PC-3 (cell line): Measurements from ENCODE around the gene FAR2. TPM values are rescaled to one million over a fixed set of nuclear protein-coding genes. Genes with fewer than 3 reads are reported as not detected.

ENCODE experiments used
- ATAC-seq: fragments of 200-7000 bp; cut with Tn5 transposase; 2 replicates; pipeline ENCODE4 v1.9.1; 2020; ENCODE audit warnings: mild to moderate bottlenecking, moderate library complexity
- BruUV-seq: library from RNA; stranded (reverse); fragments of 400-500 nt; replicated peaks from 2 replicates; lab custom pipeline; 2021; lab: Mats Ljungman, UMichigan
- CTCF ChIA-PET: fragments of 300-600 bp; sonication (Branson Sonifier 250); formaldehyde crosslinking; loops from one replicate; lab custom pipeline; 2022; ENCODE audit warnings: antibody characterized with exemption; lab: Charles Lee
- POLR2A ChIA-PET: fragments of 300-600 bp; sonication (Branson Sonifier 250); formaldehyde crosslinking; loops from one replicate; lab custom pipeline; 2022; ENCODE audit warnings: antibody characterized with exemption; ENCODE audit not compliant: unreplicated experiment; lab: Charles Lee
- DNase-seq: peaks from one replicate; pipeline ENCODE4 v3.0.0-alpha.2; 2015
- H2AFZ ChIP-seq: fragments of 300-600 bp; sonication (generic); 2 replicates; pipeline ENCODE4 v1.6.0; 2016; ENCODE audit warnings: antibody characterized with exemption, low read length
- H3F3A ChIP-seq: fragments of 300-600 bp; sonication (generic); one replicate; pipeline ENCODE4 v1.6.0; 2017; ENCODE audit warnings: antibody characterized with exemption, low read length, control low read depth, mild to moderate bottlenecking; ENCODE audit not compliant: unreplicated experiment
- H3K27ac ChIP-seq: fragments of 300-600 bp; sonication (generic); 2 replicates; pipeline ENCODE4 v1.5.1; 2016; ENCODE audit warnings: mild to moderate bottlenecking, low read length
- H3K27me3 ChIP-seq: fragments of 300-600 bp; sonication (generic); 2 replicates; pipeline ENCODE4 v1.6.1; 2016; ENCODE audit warnings: low read length, mixed read lengths
- H3K36me3 ChIP-seq: fragments of 300-600 bp; sonication (generic); 2 replicates; pipeline ENCODE4 v1.6.1; 2016; ENCODE audit warnings: low read depth, mixed run types, low read length, mixed read lengths
- H3K4me1 ChIP-seq: fragments of 300-600 bp; sonication (generic); 2 replicates; pipeline ENCODE4 v1.5.1; 2016; ENCODE audit warnings: low read length; ENCODE audit not compliant: insufficient read depth
- H3K4me2 ChIP-seq: fragments of 300-600 bp; sonication (generic); 2 replicates; pipeline ENCODE4 v1.6.0; 2016; ENCODE audit warnings: low read length
- H3K4me3 ChIP-seq: fragments of 300-600 bp; sonication (generic); 2 replicates; pipeline ENCODE4 v1.5.1; 2016; ENCODE audit warnings: mild to moderate bottlenecking, low read length, mixed read lengths
- H3K79me2 ChIP-seq: fragments of 300-600 bp; sonication (generic); 2 replicates; pipeline ENCODE4 v1.6.1; 2017; ENCODE audit warnings: low read length, mixed read lengths
- H3K9ac ChIP-seq: fragments of 300-600 bp; sonication (generic); 2 replicates; pipeline ENCODE4 v1.6.0; 2016; ENCODE audit warnings: mild to moderate bottlenecking, low read length
- H3K9me2 ChIP-seq: fragments of 300-600 bp; sonication (generic); replicated peaks from 2 replicates; pipeline ENCODE4 v1.6.1; 2016; ENCODE audit warnings: mixed run types, low read length, mixed read lengths
- H3K9me3 ChIP-seq: fragments of 300-600 bp; sonication (generic); 2 replicates; pipeline ENCODE4 v1.6.1; 2016; ENCODE audit warnings: low read length, mixed read lengths
- H4K20me1 ChIP-seq: fragments of 300-600 bp; sonication (generic); 2 replicates; pipeline ENCODE4 v1.6.1; 2016; ENCODE audit warnings: low read length, mixed read lengths
- EZH2 ChIP-seq: fragments of 300-600 bp; sonication (generic); IDR thresholded peaks from one replicate; pipeline ENCODE4 v1.6.1; 2017; ENCODE audit warnings: antibody characterized with exemption, mild to moderate bottlenecking, low read length; ENCODE audit not compliant: unreplicated experiment
- EZH2phosphoT487 ChIP-seq: fragments of 300-600 bp; sonication (generic); IDR thresholded peaks from 2 replicates; pipeline ENCODE4 v1.6.1; 2018; ENCODE audit warnings: mild to moderate bottlenecking, antibody characterized with exemption, low read length, borderline replicate concordance
- intact Hi-C: fragments of 100-400 bp; cut with micrococcal nuclease; formaldehyde crosslinking; loops from 2 replicates; pipeline ENCODE4 v1.9.0; 2023
- total RNA-seq: library from RNA; depleted of rRNA; stranded (reverse); fragments of >200 nt; gene quantifications from 2 replicates; pipeline ENCODE4 v1.2.3, GENCODE V29; 2014
- TF ChIP-seq, protein P1 (sequence below): fragments of 300-600 bp; sonication (generic); conservative IDR thresholded peaks from 2 replicates; pipeline ENCODE4 v1.5.1; 2017; ENCODE audit warnings: antibody characterized with exemption, low read depth, mild to moderate bottlenecking, low read length

The FAR2 gene
- total RNA-seq, 1 experiment from 2014 or later: 10.2 TPM

DNA sequence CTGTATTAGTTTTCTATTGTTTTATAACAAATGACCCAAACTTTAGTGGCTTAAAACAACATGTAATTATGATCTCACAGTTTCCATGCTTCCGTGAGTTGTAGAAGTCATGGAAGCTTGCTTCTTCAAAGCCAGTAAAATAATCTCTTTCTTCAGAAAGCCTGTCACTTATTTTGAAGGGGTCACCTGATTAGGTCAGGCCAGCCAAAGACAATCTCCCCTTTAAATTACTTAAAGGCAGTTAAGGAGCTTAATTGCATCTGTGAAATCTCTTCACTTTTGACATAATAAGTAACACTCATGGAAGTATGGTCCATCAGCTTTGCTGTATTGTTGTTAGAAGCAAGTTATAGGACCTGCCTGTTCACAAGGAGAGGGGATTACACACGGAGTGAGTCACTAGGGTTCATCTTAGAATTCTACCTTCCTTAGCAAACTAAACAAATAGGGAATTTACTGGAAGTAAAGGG is 89.8 kb downstream of the FAR2 start:
- Histone ChIP-seq H3K27ac (peak overlapping the region; percentile 48), H3F3A (peaks cover 18% of the 10 kb centered on the region), H4K20me1 (no peaks in the 10 kb centered on the region), H3K9me3 (no peaks in the 10 kb centered on the region), H3K36me3 (no peaks in the 10 kb centered on the region), H3K4me2 (peak overlapping the region; percentile 24), H3K4me3 (no peak overlapping the region), H2AFZ (peak overlapping the region; percentile 7; the same call in 1 of the 2 replicates), H3K9me2 (no peaks in the 10 kb centered on the region), H3K9ac (peak overlapping the region; percentile 0; the same call in 1 of the 2 replicates), H3K4me1 (peaks cover 64% of the 10 kb centered on the region), H3K27me3 (no peaks in the 10 kb centered on the region), H3K79me2 (no peaks in the 10 kb centered on the region)
- ChIA-PET POLR2A (interaction anchor here (0.6 to 0.7 kb wide), 2 partner anchors 237 to 738 kb away, joined by 3 read pairs; no protein-coding TSS in a partner anchor), CTCF (interaction anchor here (0.7 kb wide), 1 partner anchor 166 kb away, joined by 3 read pairs; no protein-coding TSS in a partner anchor)
- TF ChIP-seq EZH2: no peak
- no peak for TF ChIP-seq EZH2phosphoT487
- intact Hi-C loops: no loop called here
- DNase-seq (peak; percentile 96), ATAC-seq (peak; percentile 28)
- no TSS peak for BruUV-seq

DNA sequence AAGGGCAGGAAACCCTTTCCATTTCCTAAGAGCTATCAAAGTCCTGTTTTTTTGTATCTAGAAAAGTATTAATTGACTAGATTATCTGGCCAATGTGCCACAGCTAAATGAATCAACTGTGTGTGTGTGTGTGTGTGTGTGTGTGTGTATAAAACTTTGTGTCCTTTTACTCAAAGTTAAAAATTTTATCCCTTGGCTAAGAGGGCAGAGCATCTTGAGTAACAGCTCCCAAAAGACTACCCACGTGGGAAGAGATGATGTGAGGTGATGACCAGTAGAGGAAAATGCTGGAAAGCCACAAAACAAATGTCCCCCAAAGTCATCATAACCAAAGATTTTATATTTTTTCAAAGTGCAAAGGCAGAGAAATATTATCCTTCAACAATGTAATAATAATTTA is 90.3 kb downstream of the FAR2 start:
- Histone ChIP-seq H3K27me3 (no peaks in the 10 kb centered on the region), H3K36me3 (no peaks in the 10 kb centered on the region), H2AFZ (no peak overlapping the region), H3K9me3 (no peaks in the 10 kb centered on the region), H3K9ac (no peak overlapping the region), H3K79me2 (no peaks in the 10 kb centered on the region), H3K9me2 (no peaks in the 10 kb centered on the region), H3K27ac (peak overlapping the region; percentile 48), H3K4me2 (peak overlapping the region; percentile 15; the same call in 1 of the 2 replicates), H3K4me1 (peaks cover 68% of the 10 kb centered on the region), H3F3A (peaks cover 18% of the 10 kb centered on the region), H4K20me1 (no peaks in the 10 kb centered on the region), H3K4me3 (no peak overlapping the region)
- intact Hi-C loops: no loop called here
- POLR2A ChIA-PET: interaction anchor here (0.7 kb wide), 1 partner anchor 237 kb away, joined by 3 read pairs; no protein-coding TSS in a partner anchor
- no TSS peak for BruUV-seq
- CTCF ChIA-PET: interaction anchor here (0.6 to 0.7 kb wide), 2 partner anchors 72 to 166 kb away, joined by 3 read pairs; no protein-coding TSS in a partner anchor
- ATAC-seq (no peak), DNase-seq (no peak)
- TF ChIP-seq EZH2phosphoT487: no peak
- TF ChIP-seq, protein P1, sequence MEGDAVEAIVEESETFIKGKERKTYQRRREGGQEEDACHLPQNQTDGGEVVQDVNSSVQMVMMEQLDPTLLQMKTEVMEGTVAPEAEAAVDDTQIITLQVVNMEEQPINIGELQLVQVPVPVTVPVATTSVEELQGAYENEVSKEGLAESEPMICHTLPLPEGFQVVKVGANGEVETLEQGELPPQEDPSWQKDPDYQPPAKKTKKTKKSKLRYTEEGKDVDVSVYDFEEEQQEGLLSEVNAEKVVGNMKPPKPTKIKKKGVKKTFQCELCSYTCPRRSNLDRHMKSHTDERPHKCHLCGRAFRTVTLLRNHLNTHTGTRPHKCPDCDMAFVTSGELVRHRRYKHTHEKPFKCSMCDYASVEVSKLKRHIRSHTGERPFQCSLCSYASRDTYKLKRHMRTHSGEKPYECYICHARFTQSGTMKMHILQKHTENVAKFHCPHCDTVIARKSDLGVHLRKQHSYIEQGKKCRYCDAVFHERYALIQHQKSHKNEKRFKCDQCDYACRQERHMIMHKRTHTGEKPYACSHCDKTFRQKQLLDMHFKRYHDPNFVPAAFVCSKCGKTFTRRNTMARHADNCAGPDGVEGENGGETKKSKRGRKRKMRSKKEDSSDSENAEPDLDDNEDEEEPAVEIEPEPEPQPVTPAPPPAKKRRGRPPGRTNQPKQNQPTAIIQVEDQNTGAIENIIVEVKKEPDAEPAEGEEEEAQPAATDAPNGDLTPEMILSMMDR: no peak
- TF ChIP-seq EZH2: no peak

DNA sequence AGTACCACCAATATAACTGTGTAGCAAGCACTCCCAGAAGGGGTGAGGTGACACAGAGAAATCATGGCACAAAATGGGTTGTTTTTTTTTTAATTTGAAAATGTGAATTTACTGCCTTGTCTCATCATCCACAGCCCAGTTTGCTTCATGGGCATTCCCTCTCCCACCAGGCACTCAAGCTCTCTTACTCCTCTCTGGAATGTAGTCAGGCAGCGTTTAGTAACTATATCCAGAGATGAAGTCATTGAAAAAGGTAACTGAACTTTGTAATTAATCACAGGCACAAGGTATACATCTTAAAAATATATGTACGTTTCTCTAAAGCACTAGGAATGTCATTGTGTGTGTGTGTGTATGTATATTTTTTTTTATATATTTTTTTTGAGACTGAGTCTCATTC is 91.4 kb downstream of the FAR2 start:
- Histone ChIP-seq H2AFZ (no peak overlapping the region), H3K27ac (no peak overlapping the region), H3K4me2 (no peak overlapping the region), H3K9me3 (no peaks in the 10 kb centered on the region), H3K36me3 (no peaks in the 10 kb centered on the region), H3K4me3 (no peak overlapping the region), H3K27me3 (no peaks in the 10 kb centered on the region), H3K9ac (no peak overlapping the region), H3K79me2 (no peaks in the 10 kb centered on the region), H4K20me1 (no peaks in the 10 kb centered on the region), H3K4me1 (peaks cover 65% of the 10 kb centered on the region), H3K9me2 (no peaks in the 10 kb centered on the region), H3F3A (peaks cover 18% of the 10 kb centered on the region)
- ChIA-PET CTCF (interaction anchor here (2.9 kb wide), 1 partner anchor 77 kb away, joined by 19 read pairs; no protein-coding TSS in a partner anchor), POLR2A (no interaction called here)
- ATAC-seq (no peak), DNase-seq (peak; percentile 66)
- no peak for TF ChIP-seq EZH2
- TF ChIP-seq EZH2phosphoT487: no peak
- TF ChIP-seq, protein P1: no peak
- intact Hi-C loops: loop anchor here (5.0 to 10.0 kb wide), 3 partner anchors 218 to 1256 kb away; no protein-coding TSS in a partner anchor
- BruUV-seq: no TSS peak
